Measurements from ENCODE around the gene MED9.
"Not testable (repeated sequence)": the region's sequence is repeated elsewhere in the genome, so short reads cannot be mapped to it uniquely, and the experiment has no call there.

MED9 gene

GRCh38 chr17:17476865-17477467 is at the start of gene MED9:
MED9 (plus strand) TSS chr17:17477000; CDS start chr17:17477042, 42 bp downstream.
- DNase-seq (ENCODE audit: insufficient read length, low spot score) (peak; percentile 97), FAIRE-seq (peak; percentile 96)

GRCh38 chr17:17429222-17429621 is 47.6 kb upstream of the MED9 start:
- DNase-seq (ENCODE audit: insufficient read length, low spot score) (no peak), FAIRE-seq (no peak)

- FAIRE-seq, result not testable (repeated sequence)
Measured at GRCh38 chr17:17430924-17431323, 45.9 kb upstream of the MED9 start.

GRCh38 chr17:17431605-17432004 is 45.2 kb upstream of the MED9 start:
- no peak for FAIRE-seq
- no peak for DNase-seq (ENCODE audit: insufficient read length, low spot score)

More at GRCh38 chr17:17430924-17431323, 45.9 kb upstream of the MED9 start:
- not testable (repeated sequence) for DNase-seq (ENCODE audit: insufficient read length, low spot score)

GRCh38 chr17:17433000-17433703 is 43.6 kb upstream of the MED9 start:
- no peak for DNase-seq (ENCODE audit: insufficient read length, low spot score)
- FAIRE-seq, result peak; percentile 23

- FAIRE-seq (no peak), DNase-seq (ENCODE audit: insufficient read length, low spot score) (no peak)
Measured at GRCh38 chr17:17434477-17434876, 42.3 kb upstream of the MED9 start.

GRCh38 chr17:17435323-17435722 is 41.5 kb upstream of the MED9 start:
- DNase-seq (ENCODE audit: insufficient read length, low spot score), result peak; percentile 77
- peak; percentile 62 for FAIRE-seq

GRCh38 chr17:17437461-17437860 is 39.3 kb upstream of the MED9 start:
- DNase-seq (ENCODE audit: insufficient read length, low spot score) (no peak), FAIRE-seq (no peak)

GRCh38 chr17:17437893-17438292 is 38.9 kb upstream of the MED9 start:
- no peak for DNase-seq (ENCODE audit: insufficient read length, low spot score)
- no peak for FAIRE-seq

GRCh38 chr17:17440010-17440843 is 36.6 kb upstream of the MED9 start:
- no peak for FAIRE-seq
- DNase-seq (ENCODE audit: insufficient read length, low spot score), result peak; percentile 48

GRCh38 chr17:17440938-17441675 is 35.7 kb upstream of the MED9 start:
- FAIRE-seq (no peak), DNase-seq (ENCODE audit: insufficient read length, low spot score) (no peak)

- FAIRE-seq, result no peak
- DNase-seq (ENCODE audit: insufficient read length, low spot score), result no peak
Measured at GRCh38 chr17:17443173-17443572, 33.6 kb upstream of the MED9 start.

- FAIRE-seq (no peak), DNase-seq (ENCODE audit: insufficient read length, low spot score) (no peak)
Measured at GRCh38 chr17:17445296-17445924, 31.4 kb upstream of the MED9 start.

- DNase-seq (ENCODE audit: insufficient read length, low spot score), result peak; percentile 96
- FAIRE-seq, result peak; percentile 92
Measured at GRCh38 chr17:17445925-17446665, 30.7 kb upstream of the MED9 start.

- DNase-seq (ENCODE audit: insufficient read length, low spot score), result peak; percentile 54
- no peak for FAIRE-seq
Measured at GRCh38 chr17:17446666-17447155, 30.1 kb upstream of the MED9 start.

- no peak for DNase-seq (ENCODE audit: insufficient read length, low spot score)
- no peak for FAIRE-seq
Measured at GRCh38 chr17:17447264-17447663, 29.5 kb upstream of the MED9 start.

- no peak for FAIRE-seq
- no peak for DNase-seq (ENCODE audit: insufficient read length, low spot score)
Measured at GRCh38 chr17:17448076-17448475, 28.7 kb upstream of the MED9 start.

- no peak for FAIRE-seq
- DNase-seq (ENCODE audit: insufficient read length, low spot score), result no peak
Measured at GRCh38 chr17:17448723-17449122, 28.1 kb upstream of the MED9 start.

- no peak for DNase-seq (ENCODE audit: insufficient read length, low spot score)
- no peak for FAIRE-seq
Measured at GRCh38 chr17:17453088-17453487, 23.7 kb upstream of the MED9 start.
